GM23338 (cell line): ENCODE data around the gene RNF4. TPM values are rescaled to one million over a fixed set of nuclear protein-coding genes. Genes with fewer than 3 reads are reported as not detected.

Experiments
- ATAC-seq: fragments of 200-7000 bp; cut with Tn5 transposase; 3 replicates; pipeline ENCODE4 v1.9.1; 2020
- DNase-seq: peaks from one replicate; pipeline ENCODE4 v3.0.0-alpha.2; 2015; ENCODE audit warnings: low spot score
- H2AFZ ChIP-seq: fragments of 200-600 bp; sonication (generic); 2 replicates; pipeline ENCODE4 v1.8.0; 2016; ENCODE audit warnings: antibody characterized with exemption, mild to moderate bottlenecking, moderate library complexity
- H3F3A ChIP-seq: fragments of 200-600 bp; sonication (generic); replicated peaks from 2 replicates; pipeline ENCODE4 v1.8.0; 2017; ENCODE audit warnings: antibody characterized with exemption, mixed run types, low read depth
- H3K27ac ChIP-seq: fragments of 200-600 bp; sonication (generic); 2 replicates; pipeline ENCODE4 v1.6.1; 2016; ENCODE audit warnings: low read depth
- H3K27me3 ChIP-seq: fragments of 200-600 bp; sonication (generic); 2 replicates; pipeline ENCODE4 v1.8.0; 2016; ENCODE audit warnings: mild to moderate bottlenecking, mixed run types, moderate library complexity; ENCODE audit not compliant: insufficient read depth
- H3K36me3 ChIP-seq: fragments of 200-600 bp; sonication (generic); 2 replicates; pipeline ENCODE4 v1.8.0; 2016; ENCODE audit warnings: mild to moderate bottlenecking; ENCODE audit not compliant: insufficient read depth
- H3K4me1 ChIP-seq: fragments of 200-600 bp; sonication (generic); 2 replicates; pipeline ENCODE4 v1.8.0; 2016; ENCODE audit warnings: mild to moderate bottlenecking, moderate library complexity; ENCODE audit not compliant: insufficient read depth
- H3K4me2 ChIP-seq: fragments of 200-600 bp; sonication (generic); 2 replicates; pipeline ENCODE4 v1.7.1; 2017; ENCODE audit warnings: mixed run types
- H3K4me3 ChIP-seq: fragments of 200-600 bp; sonication (generic); 2 replicates; pipeline ENCODE4 v1.6.1; 2016; ENCODE audit warnings: mixed run types
- H3K79me2 ChIP-seq: fragments of 200-600 bp; sonication (generic); replicated peaks from 2 replicates; pipeline ENCODE4 v1.8.0; 2017; ENCODE audit warnings: mild to moderate bottlenecking; ENCODE audit not compliant: insufficient read depth
- H3K9me2 ChIP-seq: fragments of 200-600 bp; sonication (generic); 2 replicates; pipeline ENCODE4 v1.8.0; 2017; ENCODE audit not compliant: insufficient read depth
- H4K20me1 ChIP-seq: fragments of 200-600 bp; sonication (generic); replicated peaks from 2 replicates; pipeline ENCODE4 v1.8.0; 2017; ENCODE audit warnings: mild to moderate bottlenecking; ENCODE audit not compliant: insufficient read depth
- H3K27ac Mint-ChIP-seq: 2 replicates; pipeline ENCODE4 v1.8.0; 2020; ENCODE audit warnings: inconsistent platforms, mild to moderate bottlenecking, moderate library complexity, mixed read lengths
- H3K27me3 Mint-ChIP-seq: 3 replicates; pipeline ENCODE4 v1.8.0; 2022; ENCODE audit warnings: low read depth, mild to moderate bottlenecking, moderate library complexity, mixed read lengths, inconsistent platforms; ENCODE audit not compliant: insufficient read depth, poor library complexity
- H3K36me3 Mint-ChIP-seq: 3 replicates; pipeline ENCODE4 v1.8.0; 2021; ENCODE audit warnings: low read depth, mild to moderate bottlenecking, inconsistent platforms, moderate library complexity, mixed read lengths
- H3K4me1 Mint-ChIP-seq: 3 replicates; pipeline ENCODE4 v1.8.0; 2020; ENCODE audit warnings: mild to moderate bottlenecking, inconsistent platforms, mixed read lengths
- H3K4me3 Mint-ChIP-seq: 3 replicates; pipeline ENCODE4 v1.8.0; 2021; ENCODE audit warnings: moderate library complexity, mild to moderate bottlenecking, inconsistent platforms, mixed read lengths
- H3K9me3 Mint-ChIP-seq: 3 replicates; pipeline ENCODE4 v1.8.0; 2020; ENCODE audit warnings: moderate library complexity, mild to moderate bottlenecking, inconsistent platforms, mixed read lengths
- CREB1 ChIP-seq: fragments of 250-450 bp; sonication (Bioruptor Pico); IDR thresholded peaks from 2 replicates; pipeline ENCODE4 v1.5.0; 2020; ENCODE audit warnings: low read depth, mild to moderate bottlenecking, moderate library complexity
- CTCF ChIP-seq, 2 experiments: fragments of 200-600 bp in 1 of 2; sonication (generic) in 1 of 2; conservative IDR thresholded peaks; 2 replicates each; pipeline versions ENCODE4 v1.5.1 to v1.6.1; 2016 to 2017; ENCODE audit warnings: antibody characterized with exemption in 2 of 2, low read depth in 2 of 2, mild to moderate bottlenecking in 2 of 2, moderate library complexity in 1 of 2
- EZH2phosphoT487 ChIP-seq: fragments of 200-600 bp; sonication (generic); IDR thresholded peaks from one replicate; pipeline ENCODE4 v1.8.1; 2018; ENCODE audit warnings: antibody characterized with exemption; ENCODE audit not compliant: unreplicated experiment
- POLR2AphosphoS5 ChIP-seq: IDR thresholded peaks from 2 replicates; pipeline ENCODE4 v1.6.1; 2016; ENCODE audit warnings: antibody characterized with exemption, low read depth
- ZNF462 ChIP-seq: fragments of 250-450 bp; sonication (Bioruptor Pico); IDR thresholded peaks from 2 replicates; pipeline ENCODE4 v1.5.0; 2020; ENCODE audit warnings: mild to moderate bottlenecking, moderate library complexity
- polyA plus RNA-seq: library from polyadenylated mRNA; unstranded; fragments of >200 nt; fragmentation: Nextera tagmentation; extraction: Ambion mirVana; gene quantifications from 2 replicates; pipeline ENCODE4 v1.2.1, GENCODE V29; 2016
- total RNA-seq: library from RNA; depleted of rRNA; stranded (reverse); fragments of >200 nt; shearing (Covaris generic); gene quantifications from 2 replicates; pipeline ENCODE4 v1.2.3, GENCODE V29; 2014

Gene RNF4
- total and polyA plus RNA-seq, 2 experiments from 2014 or later = 47.7 to 77.2 TPM

DNA sequence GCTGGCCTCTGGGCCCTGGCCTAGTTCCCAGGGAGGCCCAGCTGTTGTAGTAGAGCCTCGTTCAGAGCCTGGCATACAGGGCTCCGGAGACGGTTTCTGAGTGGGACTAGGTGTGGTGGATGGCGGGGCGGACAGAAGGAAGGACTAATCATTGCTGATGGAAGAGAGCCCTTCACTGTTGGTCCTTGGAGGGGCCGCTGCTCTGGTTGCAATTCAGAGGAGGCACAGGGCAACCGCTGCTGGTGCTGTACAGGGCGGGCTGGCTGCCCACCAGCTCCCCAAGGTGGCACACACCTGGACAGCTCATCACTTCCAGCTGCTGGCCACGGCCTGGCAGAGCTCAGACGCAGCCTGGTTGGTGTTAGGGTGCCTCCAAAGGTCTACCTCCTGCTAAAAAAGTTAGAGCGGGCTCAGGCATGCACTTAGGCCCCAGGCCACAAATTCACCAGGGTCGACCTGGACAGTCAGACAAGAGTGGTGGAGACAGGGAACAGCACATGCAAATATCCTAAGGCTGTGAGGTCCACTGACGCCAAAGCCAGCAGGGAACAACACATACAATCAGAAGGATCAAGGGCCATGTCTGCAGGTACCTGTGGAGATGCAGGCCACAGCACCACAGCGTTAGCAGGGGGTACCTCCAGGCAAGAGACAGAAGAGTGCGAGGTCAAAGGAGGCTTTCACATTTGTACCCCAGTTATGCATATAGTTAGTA is 7.5 kb upstream of the RNF4 start (continued):
- TF ChIP-seq ZNF462 = no peak

GRCh38 chr4:2462218-2462991 is 6.5 kb upstream of the RNF4 start:
- TF ChIP-seq CTCF (conservative IDR thresholded peaks at IDR 0.05; ENCODE audit: low read depth in 2 of 2) = peak; percentile 23 to 52; a peak in 3 of 4 replicates
- TF ChIP-seq POLR2AphosphoS5 = 0 out of 2 replicates have a peak, but pooled peaks have one; percentile 5
- no peak for TF ChIP-seq EZH2phosphoT487
- no peak for TF ChIP-seq CREB1 (CRISPR knock-in tag)
- Histone ChIP-seq H2AFZ (peak overlapping the region; percentile 99), H3K4me3 (peak overlapping the region; percentile 68), H4K20me1 (0 out of 2 replicates have a peak, but pooled peaks cover 4% of the 10 kb centered on the region), H3K4me2 (peak overlapping the region; percentile 88), H3F3A (peaks cover 14% of the 10 kb centered on the region), H3K4me1 (peaks cover 10% of the 10 kb centered on the region; the same call in 1 of the 2 replicates), H3K79me2 (peaks cover 6% of the 10 kb centered on the region), H3K36me3 (no peaks in the 10 kb centered on the region), H3K27me3 (peaks cover 28% of the 10 kb centered on the region), H3K9me2 (no peaks in the 10 kb centered on the region), H3K27ac (no peak overlapping the region)
- Mint-ChIP-seq H3K4me3 (peak overlapping the region; percentile 72), H3K27me3 (peaks cover 37% of the 10 kb centered on the region), H3K9me3 (no peaks in the 10 kb centered on the region), H3K36me3 (peaks cover 6% of the 10 kb centered on the region; the same call in 1 of the 3 replicates), H3K4me1 (peaks cover 18% of the 10 kb centered on the region), H3K27ac (no peak overlapping the region)
- ATAC-seq (peak; percentile 88), DNase-seq (peak; percentile 87)
